K562 (cell line): ENCODE results near the gene CAMK1D. TPM values are rescaled to one million over a fixed set of nuclear protein-coding genes. Genes with fewer than 3 reads are reported as not detected.

Experiments
- ATAC-seq: fragments of 200-7000 bp; cut with Tn5 transposase; 3 replicates; pipeline ENCODE4 v1.9.1; 2020; ENCODE audit warnings: moderate library complexity
- BruUV-seq: library from RNA; stranded (reverse); fragments of 400-500 nt; replicated peaks from 2 replicates; lab custom pipeline; 2021; lab: Mats Ljungman, UMichigan
- CTCF ChIA-PET: fragments of 300-600 bp; formaldehyde crosslinking; extraction: SDS; loops from one replicate; lab custom pipeline; 2021; ENCODE audit warnings: low intra/inter-chr PET ratio; lab: Yijun Ruan, JAX
- POLR2A ChIA-PET: fragments of 300-600, 350-650 bp; sonication (Branson Sonifier 250); formaldehyde crosslinking; extraction: SDS; loops from one replicate; lab custom pipeline; 2021; ENCODE audit warnings: antibody characterized with exemption, inconsistent platforms; lab: Yijun Ruan, JAX
- DNase-seq, 4 experiments: peaks; one replicate each; pipeline versions ENCODE4 v3.0.0 to v3.0.0-alpha.2; 2011 to 2018; ENCODE audit warnings: low spot score in 3 of 4, mixed read lengths in 3 of 4; ENCODE audit errors: extremely low read depth in 1 of 4
- FAIRE-seq: peaks from 2 replicates; lab custom pipeline; 2011; peaks lifted over from hg19 to GRCh38; lab: Jason Lieb, UNC
- H2AFZ ChIP-seq: 2 replicates; pipeline ENCODE4 v1.6.0; 2011; ENCODE audit warnings: low read depth, low read length, control low read depth, inconsistent platforms
- H3K27ac ChIP-seq: fragments of 200-600 bp; 3 replicates; pipeline ENCODE4 v1.8.0; 2011; ENCODE audit warnings: low read depth, mild to moderate bottlenecking, control low read depth, inconsistent platforms, low read length, moderate library complexity, mixed read lengths; ENCODE audit errors: extremely low read depth
- H3K27me3 ChIP-seq, 2 experiments: fragments of 300-600 bp in 1 of 2; 2 replicates in 1 of 2; 3 replicates in 1 of 2; pipeline versions ENCODE4 v1.6.0 to v1.8.0; 2011; ENCODE audit warnings: inconsistent platforms in 2 of 2, low read length in 2 of 2, mild to moderate bottlenecking in 1 of 2, mixed read lengths in 1 of 2, moderate library complexity in 1 of 2; ENCODE audit not compliant: control insufficient read depth in 2 of 2, insufficient read depth in 2 of 2
- H3K36me3 ChIP-seq: fragments of 300-600 bp; 3 replicates; pipeline ENCODE4 v1.8.0; 2011; ENCODE audit warnings: mild to moderate bottlenecking, low read length, inconsistent platforms; ENCODE audit not compliant: control insufficient read depth, insufficient read depth
- H3K4me1 ChIP-seq, 2 experiments: fragments of 200-600 bp in 1 of 2; replicated peaks in 1 of 2; 2 replicates in 1 of 2; 3 replicates in 1 of 2; pipeline versions ENCODE4 v1.5.1 to v1.8.0; 2011; ENCODE audit warnings: inconsistent platforms in 2 of 2, low read length in 2 of 2, mild to moderate bottlenecking in 1 of 2, mixed read lengths in 1 of 2, moderate library complexity in 1 of 2; ENCODE audit not compliant: control insufficient read depth in 2 of 2, insufficient read depth in 2 of 2
- H3K4me2 ChIP-seq: 2 replicates; pipeline ENCODE4 v1.6.1; 2011; ENCODE audit warnings: low read length, control low read depth, inconsistent platforms, mixed read lengths; ENCODE audit not compliant: insufficient read depth
- H3K4me3 ChIP-seq: fragments of 200-600 bp; sonication (generic), shearing (Covaris generic); 2 replicates; pipeline ENCODE4 v1.5.1; 2016; ENCODE audit warnings: control low read depth, inconsistent platforms
- H3K79me2 ChIP-seq: fragments of 200-600 bp; 3 replicates; pipeline ENCODE4 v1.8.0; 2011; ENCODE audit warnings: low read length, inconsistent platforms; ENCODE audit not compliant: control insufficient read depth, insufficient read depth
- H3K9ac ChIP-seq, 2 experiments: 2 replicates each; pipeline versions ENCODE4 v1.6.0 to v1.6.1; 2011; ENCODE audit warnings: low read depth in 2 of 2, low read length in 2 of 2, control low read depth in 1 of 2, inconsistent platforms in 1 of 2, mild to moderate bottlenecking in 1 of 2, mixed read lengths in 1 of 2; ENCODE audit not compliant: insufficient read depth in 1 of 2
- H3K9me1 ChIP-seq: one replicate; pipeline ENCODE4 v1.6.0; 2011; ENCODE audit warnings: inconsistent platforms, mild to moderate bottlenecking, low read length, moderate library complexity; ENCODE audit not compliant: control insufficient read depth, insufficient read depth
- H3K9me3 ChIP-seq: replicated peaks from 2 replicates; pipeline ENCODE4 v1.5.1; 2011; ENCODE audit warnings: low read depth, low read length, inconsistent platforms; ENCODE audit not compliant: control insufficient read depth, insufficient read depth
- H4K20me1 ChIP-seq: replicated peaks from 2 replicates; pipeline ENCODE4 v1.6.1; 2011; ENCODE audit warnings: low read length, inconsistent platforms, mixed read lengths; ENCODE audit not compliant: control insufficient read depth, insufficient read depth
- BRD9 ChIP-seq: fragments of 450-650 bp; IDR thresholded peaks from 2 replicates; pipeline ENCODE4 v1.6.1; 2018; ENCODE audit warnings: low read depth; ENCODE audit not compliant: partially characterized antibody
- CHD4 ChIP-seq: fragments of 200-600 bp; sonication (generic); IDR thresholded peaks from 3 replicates; pipeline ENCODE4 v1.6.1; 2012; ENCODE audit warnings: low read depth, mild to moderate bottlenecking, mixed read lengths, low read length, inconsistent platforms; ENCODE audit not compliant: insufficient read depth, insufficient replicate concordance, poor library complexity, severe bottlenecking
- ESRRA ChIP-seq: fragments of 450-650 bp; IDR thresholded peaks from 2 replicates; pipeline ENCODE4 v1.6.1; 2014; ENCODE audit warnings: low read depth, mild to moderate bottlenecking, moderate library complexity, borderline replicate concordance
- GTF2E2 ChIP-seq: fragments of 200-800 bp; sonication (Bioruptor generic); IDR thresholded peaks from 2 replicates; pipeline ENCODE4 v1.6.1; 2016; ENCODE audit warnings: missing genetic modification characterization, missing compliant biosample characterization
- IFI16 ChIP-seq: fragments of 250-450 bp; sonication (Bioruptor Pico); IDR thresholded peaks from 2 replicates; pipeline ENCODE4 v2.1.2; 2022; ENCODE audit warnings: mild to moderate bottlenecking, inconsistent platforms
- PHB2 ChIP-seq: fragments of 450-650 bp; IDR thresholded peaks from 2 replicates; pipeline ENCODE4 v1.6.1; 2017; ENCODE audit warnings: low read depth
- SMAD1 ChIP-seq: fragments of 150-350 bp; IDR thresholded peaks from 2 replicates; pipeline ENCODE4 v1.6.1; 2014; ENCODE audit warnings: low read length, low read depth; ENCODE audit not compliant: partially characterized antibody
- WGBS: fragments of 100-300 bp; shearing (Covaris generic); methylation state at CpG from one replicate; pipeline ENCODE4 v1.1.6; 2016; ENCODE audit warnings: low coverage, mixed read lengths; ENCODE audit not compliant: insufficient coverage; ENCODE audit errors: missing lambda C conversion rate; 5-methylcytosine and 5-hydroxymethylcytosine counted together
- in situ Hi-C: fragments of 300-500 bp; cut with MboI; formaldehyde crosslinking; loops from 4 replicates; pipeline ENCODE4 v1.15.0; 2018; ENCODE audit warnings: inconsistent platforms, mixed read lengths
- intact Hi-C: fragments of 100-400 bp; cut with micrococcal nuclease; formaldehyde crosslinking; loops from 2 replicates; pipeline ENCODE4 v1.14.2; 2022
- polyA plus RNA-seq, 8 experiments: library from polyadenylated mRNA; depleted of rRNA in 4 of 8; stranded (reverse) in 5 of 8; unstranded in 3 of 8; fragments of >200 nt; fragmentation: Nextera tagmentation in 2 of 8; fragmentation: Illumina TruSeq in 1 of 8; extraction: Ambion mirVana in 2 of 8; extraction: Trizol in 1 of 8; gene quantifications; 2 replicates each; pipeline versions ENCODE4 v1.2.1 to v1.2.3, GENCODE V29; 2011 to 2014; ENCODE audit warnings: inconsistent platforms in 1 of 8, missing spikeins in 1 of 8
- total RNA-seq, 7 experiments: library from RNA; depleted of rRNA in 6 of 7; stranded (reverse); fragments of >200 nt in 6 of 7; fragmentation: Illumina TruSeq in 2 of 7; extraction: Trizol in 2 of 7; gene quantifications; 2 replicates each; pipeline versions ENCODE4 v1.2.1 to v1.2.3, GENCODE V29; 2011 to 2021; ENCODE audit warnings: low replicate concordance in 1 of 7

Gene CAMK1D
- total and polyA plus RNA-seq, 9 of the 15 experiments (the other 6 are each of a cell fraction or from before 2014, with no cell fraction given), result 0.12 to 0.24 (median 0.20) TPM; not detected in 5

GRCh38 chr10:12658526-12658925, 309.2 kb downstream of the CAMK1D start:
- ATAC-seq (no peak), FAIRE-seq (no peak), DNase-seq (no peak)
- in situ Hi-C loops, result no loop called here
- Histone ChIP-seq H3K79me2 (no peaks in the 10 kb centered on the region), H2AFZ (no peak overlapping the region), H3K9me3 (no peaks in the 10 kb centered on the region), H3K27me3 (peaks cover 0 to 4% of the 10 kb centered on the region in 2 experiments; a peak in 1 of 5 replicates), H3K9ac (no peak overlapping the region), H3K4me1 (no peaks in the 10 kb centered on the region), H3K9me1 (no peaks in the 10 kb centered on the region), H3K36me3 (no peaks in the 10 kb centered on the region), H3K4me3 (no peak overlapping the region), H3K27ac (no peak overlapping the region), H4K20me1 (no peaks in the 10 kb centered on the region), H3K4me2 (no peak overlapping the region)
- ChIA-PET CTCF (no interaction called here), POLR2A (no interaction called here)
- intact Hi-C loops, result no loop called here
- BruUV-seq, result no TSS peak
- WGBS, result 5% methylated on average over 6 of the region's 6 CpGs
- TF ChIP-seq PHB2 (no peak), CHD4 (no peak), IFI16 (CRISPR knock-in tag) (no peak), GTF2E2 (tag) (no peak), SMAD1 (no peak), BRD9 (no peak), ESRRA (no peak)
